Measurements from ENCODE around the gene ABCA7.

- TF ChIP-seq CTCF (IDR thresholded peaks at IDR 0.05) (no peak), POLR2A (IDR thresholded peaks at IDR 0.05) (no peak)
Observed at GRCh38 chr19:1111641-1112267, 71.8 kb downstream of the ABCA7 start.

All from sigmoid colon (tissue), 3 donors.